Measurements from ENCODE around the gene SLC25A51. TPM values are rescaled to one million over a fixed set of nuclear protein-coding genes. Genes with fewer than 3 reads are reported as not detected.
A peak's percentile ranks its signal among the peaks of the same experiment; 100 is the strongest.

SLC25A51 gene
- total RNA-seq, 3 donors from 2014 or later: 22.5 to 43.7 (median 30.8) TPM

- intact Hi-C loops (cut with DNase I; ENCODE audit: low total_unique reads): no loop called here
- no peak for DNase-seq (ENCODE audit: low spot score in 2 of 2)
- Histone ChIP-seq H3K4me3 (no peak overlapping the region), H3K9me3 (no peaks in the 10 kb centered on the region), H3K36me3 (no peaks in the 10 kb centered on the region), H3K27ac (peak overlapping the region; percentile 36 to 72), H3K4me1 (peaks cover 7 to 17% of the 10 kb centered on the region in 2 donors), H3K27me3 (no peaks in the 10 kb centered on the region)
- TF ChIP-seq CTCF (IDR thresholded peaks at IDR 0.05) (no peak), POLR2AphosphoS5 (IDR thresholded peaks at IDR 0.05) (no peak), POLR2A (IDR thresholded peaks at IDR 0.05) (no peak)
Observed at GRCh38 chr9:37942621-37943344, 38.9 kb upstream of the SLC25A51 start.

GRCh38 chr9:37941253-37941652 lies 37.3 kb upstream of the SLC25A51 start:
- H3K4me1 ChIP-seq: peaks cover 7 to 17% of the 10 kb centered on the region in 2 donors
- H3K27me3 ChIP-seq: no peaks in the 10 kb centered on the region
- no peaks in the 10 kb centered on the region for H3K36me3 ChIP-seq
- H3K9me3 ChIP-seq: no peaks in the 10 kb centered on the region
- DNase-seq (ENCODE audit: low spot score in 2 of 2): no peak
- intact Hi-C loops (cut with DNase I; ENCODE audit: low total_unique reads): no loop called here
- H3K27ac ChIP-seq: no peak overlapping the region
- H3K4me3 ChIP-seq: no peak overlapping the region
- TF ChIP-seq POLR2AphosphoS5 (IDR thresholded peaks at IDR 0.05): no peak
- no peak for TF ChIP-seq CTCF (IDR thresholded peaks at IDR 0.05)
- TF ChIP-seq POLR2A (IDR thresholded peaks at IDR 0.05): no peak

- peaks cover 6 to 17% of the 10 kb centered on the region in 2 donors for H3K4me1 ChIP-seq
- no peaks in the 10 kb centered on the region for H3K9me3 ChIP-seq
- no peak for DNase-seq (ENCODE audit: low spot score in 2 of 2)
- H3K4me3 ChIP-seq: no peak overlapping the region
- intact Hi-C loops (cut with DNase I; ENCODE audit: low total_unique reads): no loop called here
- TF ChIP-seq POLR2AphosphoS5 (IDR thresholded peaks at IDR 0.05) (no peak), CTCF (IDR thresholded peaks at IDR 0.05) (no peak), POLR2A (IDR thresholded peaks at IDR 0.05) (no peak)
- H3K27ac ChIP-seq: no peak overlapping the region
- H3K36me3 ChIP-seq: no peaks in the 10 kb centered on the region
- no peaks in the 10 kb centered on the region for H3K27me3 ChIP-seq
Observed at GRCh38 chr9:37939575-37940095, 35.7 kb upstream of the SLC25A51 start.

GRCh38 chr9:37938121-37938891 lies 34.4 kb upstream of the SLC25A51 start:
- intact Hi-C loops (cut with DNase I; ENCODE audit: low total_unique reads): no loop called here
- no peak for DNase-seq (ENCODE audit: low spot score in 2 of 2)
- no peak for TF ChIP-seq CTCF (IDR thresholded peaks at IDR 0.05)
- no peak for TF ChIP-seq POLR2AphosphoS5 (IDR thresholded peaks at IDR 0.05)
- no peak overlapping the region for H3K4me3 ChIP-seq
- no peaks in the 10 kb centered on the region for H3K27me3 ChIP-seq
- H3K9me3 ChIP-seq: no peaks in the 10 kb centered on the region
- H3K36me3 ChIP-seq: no peaks in the 10 kb centered on the region
- H3K4me1 ChIP-seq: peaks cover 2 to 8% of the 10 kb centered on the region in 2 donors
- H3K27ac ChIP-seq: no peak overlapping the region

GRCh38 chr9:37937366-37937765 lies 33.4 kb upstream of the SLC25A51 start:
- no peak for DNase-seq (ENCODE audit: low spot score in 2 of 2)
- intact Hi-C loops (cut with DNase I; ENCODE audit: low total_unique reads): no loop called here
- Histone ChIP-seq H3K36me3 (no peaks in the 10 kb centered on the region), H3K27ac (no peak overlapping the region), H3K4me1 (no peaks in the 10 kb centered on the region), H3K27me3 (no peaks in the 10 kb centered on the region), H3K9me3 (no peaks in the 10 kb centered on the region), H3K4me3 (no peak overlapping the region)
- TF ChIP-seq CTCF (IDR thresholded peaks at IDR 0.05): no peak
- no peak for TF ChIP-seq POLR2AphosphoS5 (IDR thresholded peaks at IDR 0.05)
- TF ChIP-seq POLR2A (IDR thresholded peaks at IDR 0.05): no peak

Measured in breast epithelium (tissue), 4 donors.